Parathyroid adenoma (tissue), 2 donors: ENCODE data around the gene CCDC144A.
"Not testable (repeated sequence)": the region's sequence is repeated elsewhere in the genome, so short reads cannot be mapped to it uniquely, and the experiment has no call there.

Experiments
- H2AFZ ChIP-seq: fragments of 300-600 bp; sonication (generic); one replicate; pipeline ENCODE4 v1.7.0; 2017; ENCODE audit warnings: antibody characterized with exemption, mild to moderate bottlenecking
- H3K27ac ChIP-seq: fragments of 300-600 bp; sonication (generic); one replicate; pipeline ENCODE4 v1.7.0; 2017
- H3K27me3 ChIP-seq: fragments of 300-600 bp; sonication (generic); one replicate; pipeline ENCODE4 v1.7.0; 2017; ENCODE audit warnings: low read length; ENCODE audit not compliant: control insufficient read depth, insufficient read depth
- H3K36me3 ChIP-seq: fragments of 300-600 bp; sonication (generic); one replicate; pipeline ENCODE4 v1.7.0; 2017; ENCODE audit warnings: low read length; ENCODE audit not compliant: control insufficient read depth, insufficient read depth
- H3K4me1 ChIP-seq: fragments of 300-600 bp; sonication (generic); one replicate; pipeline ENCODE4 v1.7.0; 2017; ENCODE audit warnings: control low read depth
- H3K4me2 ChIP-seq: fragments of 300-600 bp; sonication (generic); one replicate; pipeline ENCODE4 v1.7.0; 2017; ENCODE audit warnings: low read length
- H3K4me3 ChIP-seq: fragments of 300-600 bp; sonication (generic); one replicate; pipeline ENCODE4 v1.7.0; 2017; ENCODE audit warnings: low read depth, low read length
- H3K79me2 ChIP-seq: fragments of 300-600 bp; sonication (generic); one replicate; pipeline ENCODE4 v1.7.0; 2017; ENCODE audit warnings: control low read depth
- H3K9ac ChIP-seq: fragments of 300-600 bp; sonication (generic); one replicate; pipeline ENCODE4 v1.7.0; 2017; ENCODE audit warnings: mild to moderate bottlenecking
- H3K9me3 ChIP-seq: fragments of 300-600 bp; sonication (generic); one replicate; pipeline ENCODE4 v1.7.0; 2017; ENCODE audit warnings: low read length; ENCODE audit not compliant: control insufficient read depth
- TF ChIP-seq, protein P1 (sequence below): fragments of 300-600 bp; sonication (generic); IDR thresholded peaks from one replicate; pipeline ENCODE4 v1.7.0; 2017; ENCODE audit warnings: antibody characterized with exemption, mild to moderate bottlenecking
- donor health status: primary hyperparathyroidism.

The CCDC144A gene

DNA sequence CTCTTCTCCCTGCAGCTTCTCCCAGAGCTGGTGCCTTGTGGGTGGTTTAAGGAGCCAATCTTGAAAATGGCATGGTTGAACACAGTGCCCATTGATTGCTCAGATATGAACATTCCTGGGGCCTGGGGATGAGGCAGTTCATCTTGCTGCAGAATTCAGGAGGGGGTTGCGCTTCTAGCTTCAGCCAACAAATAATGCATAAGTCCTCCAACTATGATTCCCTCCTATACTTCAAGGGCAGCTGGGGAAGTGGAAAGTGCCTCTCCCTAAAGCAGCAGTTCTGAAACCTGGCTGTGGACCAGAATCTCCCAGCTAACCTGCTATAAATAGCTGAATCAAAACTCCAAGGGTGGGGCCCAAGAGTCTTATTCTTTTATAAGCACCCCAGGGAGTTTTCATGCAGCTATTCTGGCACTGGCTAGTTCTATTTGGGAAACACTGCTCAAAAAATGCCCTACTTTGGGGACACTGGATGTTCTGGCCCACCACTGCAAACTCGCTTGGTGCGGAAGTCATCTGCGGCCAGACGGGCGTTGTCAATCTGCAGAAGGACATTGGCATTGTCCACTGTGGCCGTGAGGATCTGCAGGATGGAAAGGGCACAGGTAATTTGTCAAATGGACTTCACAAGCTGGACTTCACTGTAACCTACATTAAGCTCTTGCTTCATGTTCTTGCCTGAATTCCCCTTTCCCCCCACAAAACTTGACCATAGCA lies 130.3 kb downstream of the CCDC144A start:
- Histone ChIP-seq H3K36me3 (no peaks in the 10 kb centered on the region), H3K9me3 (no peaks in the 10 kb centered on the region), H3K4me1 (no peaks in the 10 kb centered on the region), H3K4me2 (no peak overlapping the region), H3K9ac (no peak overlapping the region), H3K27me3 (no peaks in the 10 kb centered on the region), H2AFZ (no peak overlapping the region), H3K27ac (no peak overlapping the region), H3K4me3 (no peak overlapping the region), H3K79me2 (no peaks in the 10 kb centered on the region)
- TF ChIP-seq, protein P1, sequence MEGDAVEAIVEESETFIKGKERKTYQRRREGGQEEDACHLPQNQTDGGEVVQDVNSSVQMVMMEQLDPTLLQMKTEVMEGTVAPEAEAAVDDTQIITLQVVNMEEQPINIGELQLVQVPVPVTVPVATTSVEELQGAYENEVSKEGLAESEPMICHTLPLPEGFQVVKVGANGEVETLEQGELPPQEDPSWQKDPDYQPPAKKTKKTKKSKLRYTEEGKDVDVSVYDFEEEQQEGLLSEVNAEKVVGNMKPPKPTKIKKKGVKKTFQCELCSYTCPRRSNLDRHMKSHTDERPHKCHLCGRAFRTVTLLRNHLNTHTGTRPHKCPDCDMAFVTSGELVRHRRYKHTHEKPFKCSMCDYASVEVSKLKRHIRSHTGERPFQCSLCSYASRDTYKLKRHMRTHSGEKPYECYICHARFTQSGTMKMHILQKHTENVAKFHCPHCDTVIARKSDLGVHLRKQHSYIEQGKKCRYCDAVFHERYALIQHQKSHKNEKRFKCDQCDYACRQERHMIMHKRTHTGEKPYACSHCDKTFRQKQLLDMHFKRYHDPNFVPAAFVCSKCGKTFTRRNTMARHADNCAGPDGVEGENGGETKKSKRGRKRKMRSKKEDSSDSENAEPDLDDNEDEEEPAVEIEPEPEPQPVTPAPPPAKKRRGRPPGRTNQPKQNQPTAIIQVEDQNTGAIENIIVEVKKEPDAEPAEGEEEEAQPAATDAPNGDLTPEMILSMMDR: no peak

DNA sequence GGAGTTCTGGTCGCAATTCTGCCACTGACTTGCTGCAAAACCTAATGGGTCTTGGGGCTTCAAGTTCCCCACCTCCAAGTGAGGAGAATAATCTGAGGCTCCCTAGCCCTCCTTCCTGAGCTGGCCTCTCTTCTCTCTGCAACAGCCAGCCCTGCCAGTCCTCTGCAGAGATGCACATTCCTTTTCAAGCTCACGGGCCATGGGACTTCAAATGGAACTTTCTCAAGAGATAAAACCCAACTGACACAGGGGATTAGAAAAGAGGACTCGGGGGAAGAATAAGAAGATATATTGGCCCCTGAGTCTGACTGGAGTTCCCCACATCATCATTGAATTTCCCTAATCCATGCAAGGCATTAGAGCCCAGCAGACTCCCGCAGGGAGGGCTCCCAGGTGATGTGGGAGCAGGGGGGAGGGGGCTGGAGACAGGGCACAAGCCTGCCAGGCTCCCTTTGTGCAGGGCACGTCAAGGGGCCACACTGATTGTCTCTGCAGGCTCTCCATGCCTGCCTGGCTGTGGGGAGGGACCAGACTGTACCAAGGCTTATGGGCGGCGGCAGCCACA lies 131.0 kb downstream of the CCDC144A start:
- Histone ChIP-seq H2AFZ (no peak overlapping the region), H3K4me1 (no peaks in the 10 kb centered on the region), H3K27me3 (no peaks in the 10 kb centered on the region), H3K79me2 (no peaks in the 10 kb centered on the region), H3K9ac (no peak overlapping the region), H3K9me3 (no peaks in the 10 kb centered on the region), H3K27ac (no peak overlapping the region), H3K4me3 (no peak overlapping the region), H3K4me2 (no peak overlapping the region), H3K36me3 (no peaks in the 10 kb centered on the region)
- TF ChIP-seq, protein P1: no peak

DNA sequence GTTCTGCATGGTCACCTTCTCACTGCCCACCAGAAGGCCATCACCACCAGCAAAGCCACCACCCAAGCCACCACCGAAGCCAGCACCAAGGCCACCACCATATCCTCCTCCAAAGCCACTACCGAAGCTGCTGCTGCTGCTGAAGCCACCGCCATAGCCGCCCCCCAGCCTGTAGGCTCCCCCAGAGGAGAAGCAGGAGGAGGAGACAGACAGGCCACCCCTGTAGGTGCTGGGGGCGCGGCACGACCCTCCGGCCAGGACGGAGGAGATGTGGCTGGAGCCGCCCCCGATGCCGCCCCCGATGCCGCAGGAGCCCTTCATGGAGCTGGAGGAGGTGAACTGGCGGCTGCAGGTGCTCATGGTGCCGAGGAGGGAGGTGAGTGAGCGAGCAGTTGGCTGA lies 132.1 kb downstream of the CCDC144A start:
- not testable (repeated sequence) for H3K4me3 ChIP-seq, H3K36me3 ChIP-seq, H3K27me3 ChIP-seq, H3K27ac ChIP-seq, H2AFZ ChIP-seq, H3K4me1 ChIP-seq, H3K79me2 ChIP-seq, H3K4me2 ChIP-seq, H3K9ac ChIP-seq, H3K9me3 ChIP-seq

DNA sequence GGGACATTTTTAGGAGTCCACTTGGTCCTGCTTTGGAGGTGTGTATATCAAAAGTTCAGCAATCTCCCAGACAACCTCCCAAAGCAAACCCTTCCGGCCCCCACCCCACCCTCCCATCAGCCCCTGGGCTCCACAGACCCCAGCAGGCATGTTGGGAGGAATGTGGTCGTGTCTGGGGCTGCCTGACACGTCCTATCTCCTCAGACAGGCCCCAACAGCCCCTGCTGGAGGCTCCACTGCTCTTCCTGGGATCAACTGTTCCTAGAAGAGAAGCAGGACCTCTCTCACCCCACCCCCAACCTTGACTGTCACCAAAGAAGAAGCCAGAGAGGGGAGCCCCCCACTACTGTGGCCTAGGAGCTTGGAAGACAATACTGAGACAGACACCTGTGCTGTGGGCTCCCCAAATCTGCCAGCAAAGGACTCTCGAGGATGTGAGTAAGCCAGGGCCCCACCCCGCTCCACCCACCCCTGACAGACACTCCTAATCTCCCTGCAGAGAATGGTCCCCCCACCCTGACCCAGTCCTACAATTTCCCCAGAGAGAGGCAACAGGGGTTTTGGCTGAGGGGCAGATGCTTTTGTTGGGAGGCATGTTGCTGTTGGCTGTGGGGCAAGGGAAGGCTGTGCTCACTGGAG lies 133.8 kb downstream of the CCDC144A start:
- not testable (repeated sequence) for H3K79me2 ChIP-seq, H3K4me1 ChIP-seq, H2AFZ ChIP-seq, H3K9me3 ChIP-seq, H3K27ac ChIP-seq, H3K9ac ChIP-seq, H3K27me3 ChIP-seq, H3K4me3 ChIP-seq, H3K4me2 ChIP-seq, H3K36me3 ChIP-seq
